CD8-positive, alpha-beta memory T cell (primary cell): ENCODE results near the gene GPR35. TPM values are rescaled to one million over a fixed set of nuclear protein-coding genes. Genes with fewer than 3 reads are reported as not detected.
A peak's percentile ranks its signal among the peaks of the same experiment; 100 is the strongest.

Experiments used
- CTCF ChIA-PET: fragments of 350-600 bp; sonication (Branson Sonifier 250); formaldehyde crosslinking; loops from one replicate; lab custom pipeline; 2021; ENCODE audit warnings: antibody characterized with exemption; lab: Charles Lee
- POLR2A ChIA-PET: fragments of 350-600 bp; sonication (Branson Sonifier 250); formaldehyde crosslinking; loops from one replicate; lab custom pipeline; 2021; ENCODE audit warnings: antibody characterized with exemption; lab: Charles Lee
- DNase-seq, 5 donors: peaks; one replicate each; pipeline versions ENCODE4 v3.0.0 to v3.0.0-alpha.2; 2020 to 2022; ENCODE audit warnings: mixed read lengths in 1 of 5
- H3K27ac ChIP-seq: one replicate; pipeline ENCODE4 v1.7.0; 2013; ENCODE audit warnings: low read depth, mild to moderate bottlenecking, low read length, moderate library complexity
- H3K27me3 ChIP-seq: 2 replicates; pipeline ENCODE4 v1.7.0; 2013; ENCODE audit warnings: low read length, mild to moderate bottlenecking; ENCODE audit not compliant: insufficient read depth, poor library complexity, severe bottlenecking
- H3K36me3 ChIP-seq: 2 replicates; pipeline ENCODE4 v1.7.0; 2013; ENCODE audit warnings: mild to moderate bottlenecking, low read length, moderate library complexity; ENCODE audit not compliant: insufficient read depth
- H3K4me1 ChIP-seq: 2 replicates; pipeline ENCODE4 v1.7.0; 2013; ENCODE audit warnings: mild to moderate bottlenecking, low read length, moderate library complexity; ENCODE audit not compliant: insufficient read depth
- H3K4me3 ChIP-seq: 2 replicates; pipeline ENCODE4 v1.7.0; 2013; ENCODE audit warnings: mild to moderate bottlenecking, low read length
- H3K9me3 ChIP-seq: 2 replicates; pipeline ENCODE4 v1.7.0; 2013; ENCODE audit warnings: mild to moderate bottlenecking, low read length
- H3K27ac Mint-ChIP-seq, 8 donors: one replicate each; pipeline ENCODE4 v1.8.0; 2020 to 2021; ENCODE audit warnings: mixed read lengths in 8 of 8, mild to moderate bottlenecking in 6 of 8, inconsistent platforms in 3 of 8, moderate library complexity in 3 of 8
- H3K27me3 Mint-ChIP-seq, 2 donors: one replicate each; pipeline ENCODE4 v1.8.0; 2020 to 2021; ENCODE audit warnings: mixed read lengths in 2 of 2, mild to moderate bottlenecking in 1 of 2, moderate library complexity in 1 of 2
- H3K36me3 Mint-ChIP-seq, 3 donors: one replicate each; pipeline ENCODE4 v1.8.0; 2020 to 2021; ENCODE audit warnings: mixed read lengths in 3 of 3, inconsistent platforms in 1 of 3, mild to moderate bottlenecking in 1 of 3
- H3K4me1 Mint-ChIP-seq, 3 donors: one replicate each; pipeline ENCODE4 v1.8.0; 2020 to 2021; ENCODE audit warnings: mixed read lengths in 3 of 3, inconsistent platforms in 1 of 3, mild to moderate bottlenecking in 1 of 3
- H3K4me3 Mint-ChIP-seq, 7 donors: one replicate each; pipeline ENCODE4 v1.8.0; 2020 to 2021; ENCODE audit warnings: mixed read lengths in 7 of 7, mild to moderate bottlenecking in 6 of 7, moderate library complexity in 4 of 7, inconsistent platforms in 2 of 7
- H3K9me3 Mint-ChIP-seq, 5 donors: one replicate each; pipeline ENCODE4 v1.8.0; 2020 to 2022; ENCODE audit warnings: mixed read lengths in 5 of 5, mild to moderate bottlenecking in 3 of 5, moderate library complexity in 2 of 5, inconsistent platforms in 1 of 5
- polyA plus RNA-seq: library from polyadenylated mRNA; unstranded; fragments of 300-500 nt; fragmentation: Illumina TruSeq; gene quantifications from one replicate; pipeline ENCODE4 v1.2.3, GENCODE V29; 2021
- total RNA-seq, 2 experiments: library from RNA; stranded (reverse); gene quantifications; one replicate each; pipeline ENCODE4 v1.2.3, GENCODE V29; 2021

The GPR35 gene
- total and polyA plus RNA-seq, 3 experiments from 2014 or later: 1.9 to 9.0 (median 8.4) TPM

GRCh38 chr2:240599141-240599583, 26.1 kb upstream of the GPR35 start:
- Mint-ChIP-seq H3K4me3 (no peak overlapping the region), H3K9me3 (no peaks in the 10 kb centered on the region), H3K4me1 (no peaks in the 10 kb centered on the region), H3K36me3 (peaks cover 0 to 65% (median 0%) of the 10 kb centered on the region in 3 donors), H3K27ac (peak overlapping the region in 1 of 8 donors; percentile 41), H3K27me3 (no peaks in the 10 kb centered on the region)
- H3K27me3 ChIP-seq: no peaks in the 10 kb centered on the region
- no peak overlapping the region for H3K4me3 ChIP-seq
- ChIA-PET POLR2A (no interaction called here), CTCF (interaction anchor here (1.2 kb wide), 1 partner anchor 9 kb away, joined by 3 read pairs; no protein-coding TSS in a partner anchor)
- H3K27ac ChIP-seq: no peak overlapping the region
- H3K9me3 ChIP-seq: no peaks in the 10 kb centered on the region
- H3K4me1 ChIP-seq: no peaks in the 10 kb centered on the region
- H3K36me3 ChIP-seq: no peaks in the 10 kb centered on the region
- DNase-seq: peak in 1 of 5 donors; percentile 23

GRCh38 chr2:240600451-240600961, 24.8 kb upstream of the GPR35 start:
- peak in 1 of 5 donors; percentile 39 for DNase-seq
- no peaks in the 10 kb centered on the region for H3K4me1 Mint-ChIP-seq
- Histone ChIP-seq H3K27me3 (no peaks in the 10 kb centered on the region), H3K9me3 (no peaks in the 10 kb centered on the region), H3K4me1 (no peaks in the 10 kb centered on the region), H3K36me3 (no peaks in the 10 kb centered on the region), H3K4me3 (no peak overlapping the region), H3K27ac (no peak overlapping the region)
- no peak overlapping the region for H3K4me3 Mint-ChIP-seq
- H3K27ac Mint-ChIP-seq: no peak overlapping the region
- H3K9me3 Mint-ChIP-seq: no peaks in the 10 kb centered on the region
- POLR2A ChIA-PET: no interaction called here
- H3K36me3 Mint-ChIP-seq: peaks cover 0 to 59% (median 0%) of the 10 kb centered on the region in 3 donors
- H3K27me3 Mint-ChIP-seq: no peaks in the 10 kb centered on the region
- CTCF ChIA-PET: no interaction called here

- ChIA-PET POLR2A (no interaction called here), CTCF (no interaction called here)
- Mint-ChIP-seq H3K36me3 (peaks cover 0 to 52% (median 0%) of the 10 kb centered on the region in 3 donors), H3K4me3 (no peak overlapping the region), H3K27me3 (no peaks in the 10 kb centered on the region), H3K27ac (peak overlapping the region in 1 of 8 donors; percentile 21), H3K4me1 (no peaks in the 10 kb centered on the region), H3K9me3 (no peaks in the 10 kb centered on the region)
- no peaks in the 10 kb centered on the region for H3K4me1 ChIP-seq
- H3K27me3 ChIP-seq: no peaks in the 10 kb centered on the region
- no peak overlapping the region for H3K27ac ChIP-seq
- peak in 1 of 5 donors; percentile 36 for DNase-seq
- H3K9me3 ChIP-seq: no peaks in the 10 kb centered on the region
- H3K4me3 ChIP-seq: no peak overlapping the region
- no peaks in the 10 kb centered on the region for H3K36me3 ChIP-seq
Observed at GRCh38 chr2:240601061-240601830, 24.0 kb upstream of the GPR35 start.

GRCh38 chr2:240601831-240602160, 23.5 kb upstream of the GPR35 start:
- Mint-ChIP-seq H3K4me3 (no peak overlapping the region), H3K9me3 (no peaks in the 10 kb centered on the region), H3K4me1 (no peaks in the 10 kb centered on the region), H3K36me3 (peaks cover 0 to 48% (median 0%) of the 10 kb centered on the region in 3 donors), H3K27me3 (no peaks in the 10 kb centered on the region), H3K27ac (no peak overlapping the region)
- no peaks in the 10 kb centered on the region for H3K9me3 ChIP-seq
- no peak overlapping the region for H3K4me3 ChIP-seq
- peak in 1 of 5 donors; percentile 23 for DNase-seq
- ChIA-PET POLR2A (interaction anchor here (0.6 kb wide), 1 partner anchor 25 kb away, joined by 7 read pairs; no protein-coding TSS in a partner anchor), CTCF (no interaction called here)
- H3K4me1 ChIP-seq: no peaks in the 10 kb centered on the region
- no peaks in the 10 kb centered on the region for H3K36me3 ChIP-seq
- no peak overlapping the region for H3K27ac ChIP-seq
- H3K27me3 ChIP-seq: no peaks in the 10 kb centered on the region

- peaks cover 0 to 43% (median 0%) of the 10 kb centered on the region in 3 donors for H3K36me3 Mint-ChIP-seq
Observed at GRCh38 chr2:240602266-240603050, 22.8 kb upstream of the GPR35 start.

GRCh38 chr2:240603081-240603835, 22.0 kb upstream of the GPR35 start:
- Histone ChIP-seq H3K27ac (no peak overlapping the region), H3K27me3 (no peaks in the 10 kb centered on the region), H3K36me3 (no peaks in the 10 kb centered on the region), H3K4me3 (no peak overlapping the region), H3K4me1 (no peaks in the 10 kb centered on the region), H3K9me3 (no peaks in the 10 kb centered on the region)
- Mint-ChIP-seq H3K36me3 (peaks cover 0 to 35% (median 0%) of the 10 kb centered on the region in 3 donors), H3K27ac (peak overlapping the region in 2 of 8 donors; percentile 78 to 90), H3K4me3 (no peak overlapping the region), H3K4me1 (no peaks in the 10 kb centered on the region), H3K9me3 (no peaks in the 10 kb centered on the region), H3K27me3 (no peaks in the 10 kb centered on the region)
- POLR2A ChIA-PET: no interaction called here
- CTCF ChIA-PET: interaction anchor here (0.7 to 1.2 kb wide), 2 partner anchors 16 to 89 kb away, joined by 3 read pairs; no protein-coding TSS in a partner anchor
- DNase-seq: peak in 1 of 5 donors; percentile 41

More at GRCh38 chr2:240602266-240603050, 22.8 kb upstream of the GPR35 start:
- Mint-ChIP-seq H3K9me3 (no peaks in the 10 kb centered on the region), H3K27ac (no peak overlapping the region), H3K4me3 (no peak overlapping the region), H3K27me3 (no peaks in the 10 kb centered on the region), H3K4me1 (no peaks in the 10 kb centered on the region)
- ChIA-PET CTCF (interaction anchor here (0.7 to 1.2 kb wide), 2 partner anchors 15 to 88 kb away, joined by 3 read pairs; no protein-coding TSS in a partner anchor), POLR2A (interaction anchor here (0.6 kb wide), 1 partner anchor 25 kb away, joined by 7 read pairs; no protein-coding TSS in a partner anchor)
- no peaks in the 10 kb centered on the region for H3K4me1 ChIP-seq
- DNase-seq: peak in 1 of 5 donors; percentile 39
- no peak overlapping the region for H3K27ac ChIP-seq
- no peaks in the 10 kb centered on the region for H3K36me3 ChIP-seq
- H3K4me3 ChIP-seq: no peak overlapping the region
- H3K27me3 ChIP-seq: no peaks in the 10 kb centered on the region
- H3K9me3 ChIP-seq: no peaks in the 10 kb centered on the region

GRCh38 chr2:240603846-240604245, 21.4 kb upstream of the GPR35 start:
- Histone ChIP-seq H3K27ac (no peak overlapping the region), H3K4me1 (no peaks in the 10 kb centered on the region), H3K27me3 (no peaks in the 10 kb centered on the region), H3K4me3 (no peak overlapping the region), H3K9me3 (no peaks in the 10 kb centered on the region), H3K36me3 (no peaks in the 10 kb centered on the region)
- peak overlapping the region in 1 of 8 donors; percentile 43 for H3K27ac Mint-ChIP-seq
- H3K4me3 Mint-ChIP-seq: no peak overlapping the region
- ChIA-PET POLR2A (no interaction called here), CTCF (interaction anchor here (1.2 kb wide), 1 partner anchor 90 kb away, joined by 3 read pairs; no protein-coding TSS in a partner anchor)
- H3K27me3 Mint-ChIP-seq: no peaks in the 10 kb centered on the region
- no peaks in the 10 kb centered on the region for H3K4me1 Mint-ChIP-seq
- peaks cover 0 to 30% (median 0%) of the 10 kb centered on the region in 3 donors for H3K36me3 Mint-ChIP-seq
- DNase-seq: peak in 1 of 5 donors; percentile 45
- no peaks in the 10 kb centered on the region for H3K9me3 Mint-ChIP-seq
